Measurements from ENCODE around the gene MRPL2.

The MRPL2 gene

DNA sequence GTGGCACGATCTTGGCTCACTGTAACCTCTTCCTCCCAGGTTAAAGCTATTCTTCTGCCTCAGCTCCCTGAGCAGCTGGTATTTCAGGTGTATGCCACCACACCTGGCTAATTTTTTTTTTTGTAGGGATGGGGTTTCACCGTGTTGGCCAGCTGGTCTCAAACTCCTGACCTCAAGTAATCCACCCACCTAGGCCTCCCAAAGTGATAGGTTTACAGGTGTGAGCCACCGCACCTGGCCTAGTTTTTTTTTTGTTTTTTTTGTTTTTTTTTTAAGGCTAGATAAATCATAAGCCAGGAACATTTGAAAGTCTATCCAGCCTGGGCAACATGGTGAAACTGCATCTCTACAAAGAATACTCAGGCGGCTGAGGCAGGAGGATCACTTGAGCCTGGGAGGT lies 26.9 kb downstream of the MRPL2 start:
- intact Hi-C loops (cut with DNase I), result no loop called here
- DNase-seq, result peak in 1 of 10 donors; percentile 9

DNA sequence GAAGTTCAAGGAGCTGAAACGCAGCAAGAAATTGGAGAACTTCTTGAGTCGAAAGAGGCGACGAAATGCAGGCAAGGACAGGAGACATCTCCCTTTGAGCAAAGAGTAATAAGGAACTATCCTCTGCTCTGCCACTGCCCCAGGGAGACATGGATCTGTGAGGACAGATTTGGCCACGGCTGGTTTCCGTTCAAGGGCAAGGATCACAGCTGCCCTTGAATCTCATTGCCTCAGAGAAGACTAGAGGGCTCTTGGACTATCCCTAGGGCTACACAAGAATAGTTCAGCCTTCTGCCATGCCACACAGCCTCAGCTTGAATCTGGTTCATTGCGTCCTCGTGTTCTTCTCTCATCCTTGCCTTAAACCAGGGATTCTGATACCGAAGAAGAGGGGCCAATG lies 30.1 kb downstream of the MRPL2 start:
- peak in 1 of 10 donors; percentile 28 for DNase-seq
- intact Hi-C loops (cut with DNase I), result no loop called here

DNA sequence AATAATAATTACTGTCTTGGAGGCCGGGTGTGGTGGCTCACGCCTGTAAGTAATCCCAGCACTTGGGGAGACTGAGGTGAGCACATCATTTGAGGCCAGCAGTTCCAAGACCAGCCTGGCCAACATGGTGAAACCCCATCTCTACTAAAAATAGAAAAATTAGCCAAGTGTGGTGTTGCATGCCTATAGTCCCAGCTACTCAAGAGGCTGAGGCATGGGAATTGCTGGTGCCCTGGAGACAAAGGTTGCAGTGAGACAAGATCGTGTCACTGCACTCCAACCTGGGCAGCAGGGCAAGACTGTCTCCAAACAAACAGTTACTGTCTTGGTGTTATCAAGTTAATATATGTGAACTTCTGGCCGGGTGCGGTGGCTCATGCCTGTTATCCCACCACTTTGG lies 32.9 kb downstream of the MRPL2 start:
- DNase-seq, result peak in 2 of 10 donors; percentile 24 to 57
- intact Hi-C loops (cut with DNase I), result no loop called here

DNA sequence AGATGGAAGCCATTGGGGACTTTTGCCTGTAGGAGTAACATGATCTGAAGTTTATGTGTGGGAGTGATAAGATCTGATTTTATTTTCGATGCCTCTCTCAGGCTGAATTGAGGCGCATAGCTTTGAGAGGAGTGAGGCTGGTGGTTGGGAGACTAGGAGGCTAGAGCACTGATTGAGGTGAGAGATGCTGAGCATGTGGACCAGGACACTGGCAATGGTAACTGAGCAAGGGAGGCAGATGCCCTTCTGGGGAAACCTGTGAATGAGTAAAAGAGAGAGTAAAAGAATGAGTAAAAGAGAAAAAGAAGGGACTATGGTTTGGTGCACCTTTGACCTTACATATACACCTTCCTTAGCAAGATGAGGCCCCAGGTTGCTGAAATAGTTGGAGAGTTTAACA lies 34.8 kb downstream of the MRPL2 start:
- intact Hi-C loops (cut with DNase I), result no loop called here
- DNase-seq, result no peak

DNA sequence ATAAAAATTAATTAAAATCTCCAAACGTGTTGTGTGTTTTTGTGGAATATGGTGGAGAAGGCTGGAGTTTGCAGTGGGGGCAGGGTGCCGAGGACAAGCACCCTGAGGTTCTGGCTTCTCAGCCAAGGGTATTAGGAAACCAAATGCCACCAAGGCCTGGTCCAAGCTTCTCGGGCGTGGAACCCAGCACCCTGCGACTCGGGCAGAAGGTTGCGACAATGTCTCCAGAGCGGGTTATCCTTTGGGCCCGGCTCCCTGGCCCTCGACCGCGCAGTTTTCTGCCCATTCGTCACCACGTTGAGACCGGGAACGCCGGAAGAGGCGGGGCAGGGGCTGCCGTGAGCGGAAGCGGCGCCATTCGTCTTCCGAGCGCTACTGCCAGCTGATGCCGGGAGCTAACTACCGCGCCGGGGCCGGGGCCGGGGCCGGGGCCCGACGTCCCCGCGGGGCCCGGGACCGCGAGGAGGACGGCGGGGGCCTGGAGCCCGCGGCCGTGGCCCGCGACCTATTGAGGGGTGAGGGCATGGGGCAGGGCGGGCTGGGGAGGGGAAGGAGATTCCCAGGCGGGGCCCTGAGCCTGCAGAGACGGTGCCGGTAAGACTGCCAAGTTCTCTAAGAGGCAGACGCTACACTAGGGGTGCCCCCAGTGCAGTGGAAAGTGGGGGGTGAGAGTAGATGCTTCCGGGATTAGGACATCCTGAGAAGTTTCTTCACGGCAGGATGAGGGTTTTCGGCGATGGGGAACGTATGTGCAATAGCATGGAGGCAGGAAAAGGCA lies 37.8 kb downstream of the MRPL2 start, which contains the start of gene RRP36:
TSS of gene RRP36 (plus strand) at position 354 of the 778 bp plus-strand sequence. CDS start at position 386, 32 bp downstream.
- intact Hi-C loops (cut with DNase I), result no loop called here
- DNase-seq, result peak; percentile 69 to 98 (median 84)

DNA sequence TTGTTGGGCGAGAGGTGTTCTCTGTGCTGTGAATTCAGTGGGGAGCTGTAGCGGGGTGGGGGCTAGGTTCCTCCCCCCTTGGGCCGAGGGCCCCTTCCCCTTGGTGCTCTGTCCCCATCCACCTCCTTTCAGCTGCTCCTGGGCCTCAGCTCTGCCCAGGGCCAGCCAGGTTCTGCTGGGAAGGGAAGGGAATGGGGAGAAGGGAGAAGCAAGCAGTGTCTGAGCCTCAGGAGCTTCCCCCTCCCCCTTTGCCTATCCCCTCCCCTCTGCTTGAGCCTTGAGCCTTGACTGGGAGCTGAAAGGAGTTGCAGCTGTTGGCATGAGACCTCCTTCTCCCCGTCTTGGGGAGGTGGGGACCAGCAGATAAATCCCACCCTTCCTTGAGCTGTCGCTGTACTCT lies 38.4 kb downstream of the MRPL2 start:
- peak in 2 of 10 donors; percentile 16 to 54 for DNase-seq

DNA sequence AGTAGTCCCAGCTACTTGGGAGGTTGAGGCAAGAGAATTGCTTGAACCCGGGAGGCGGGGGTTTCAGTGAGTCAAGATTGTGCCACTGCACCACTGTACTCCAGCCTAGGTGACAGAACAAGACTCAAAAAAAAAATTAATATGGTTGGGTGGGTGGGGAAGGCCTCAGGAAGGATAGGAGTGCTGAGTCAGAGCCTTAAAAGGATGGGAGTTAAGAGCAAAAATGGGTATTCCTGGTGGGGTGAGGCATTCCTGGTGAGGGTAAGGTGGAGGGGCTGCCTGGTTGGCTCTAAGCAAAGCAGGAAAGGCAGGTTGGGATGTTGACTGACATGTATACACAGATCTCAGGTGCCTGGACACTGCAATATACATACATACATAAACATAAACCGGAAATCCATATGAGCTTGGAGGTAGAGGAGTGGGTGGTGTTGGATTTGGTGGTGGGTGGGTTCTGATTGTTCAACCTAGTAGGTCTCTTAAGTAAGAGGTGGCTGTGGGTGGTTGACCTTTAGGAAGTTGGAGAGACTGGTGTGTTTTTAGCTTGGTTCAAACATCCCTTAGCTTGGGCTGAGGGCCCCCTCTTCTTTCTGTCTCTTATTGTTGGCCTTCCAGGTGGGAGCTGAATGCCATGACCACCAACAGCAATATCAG lies 39.1 kb downstream of the MRPL2 start:
- peak in 1 of 10 donors; percentile 12 for DNase-seq
- intact Hi-C loops (cut with DNase I), result no loop called here

More for the DNA sequence above, 38.4 kb downstream of the MRPL2 start:
- intact Hi-C loops (cut with DNase I), result no loop called here

DNA sequence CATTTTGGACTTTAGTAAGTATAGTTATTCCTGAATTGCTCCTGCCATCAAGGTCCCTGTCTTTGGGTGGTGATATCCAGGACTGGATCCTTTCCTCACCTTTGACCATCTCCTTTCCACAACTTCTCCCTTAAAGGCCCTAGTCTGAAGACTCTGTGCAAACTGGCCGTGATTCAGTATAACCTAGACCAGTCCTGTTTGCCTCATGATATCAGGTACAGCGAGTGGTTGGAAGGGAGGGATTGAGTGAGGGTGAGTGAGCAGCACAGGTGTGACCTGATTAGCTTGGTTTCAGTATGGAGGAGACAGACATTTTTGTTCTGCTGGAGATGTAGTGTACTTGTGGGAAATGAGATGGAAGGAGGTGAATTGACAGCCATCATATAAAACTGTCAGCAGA lies 40.1 kb downstream of the MRPL2 start:
- no peak for DNase-seq
- intact Hi-C loops (cut with DNase I), result loop anchor here (10.0 kb wide), 1 partner anchor 156 kb away; the partner anchor contains the start of gene SRF

DNA sequence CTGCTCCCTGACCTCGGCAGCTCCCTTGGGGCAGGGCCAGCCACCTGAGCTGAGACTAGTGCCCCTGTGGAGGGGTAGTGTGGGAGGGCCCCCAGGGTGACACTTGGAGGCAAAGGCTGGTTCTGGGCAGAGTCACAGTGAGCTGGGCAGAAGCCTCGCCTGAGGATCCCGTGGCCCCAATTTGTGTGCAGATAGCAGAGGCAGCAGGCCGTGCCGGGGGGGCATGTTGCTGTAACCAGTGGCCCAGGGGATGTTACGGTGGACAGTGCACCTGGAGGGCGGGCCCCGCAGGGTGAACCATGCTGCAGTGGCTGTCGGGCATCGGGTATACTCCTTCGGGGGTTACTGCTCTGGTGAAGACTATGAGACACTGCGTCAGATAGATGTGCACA lies 42.3 kb downstream of the MRPL2 start:
- intact Hi-C loops (cut with DNase I), result loop anchor here (10.0 kb wide), 1 partner anchor 158 kb away; the partner anchor contains the start of gene SRF
- peak in 2 of 10 donors; percentile 61 to 67 for DNase-seq

DNA sequence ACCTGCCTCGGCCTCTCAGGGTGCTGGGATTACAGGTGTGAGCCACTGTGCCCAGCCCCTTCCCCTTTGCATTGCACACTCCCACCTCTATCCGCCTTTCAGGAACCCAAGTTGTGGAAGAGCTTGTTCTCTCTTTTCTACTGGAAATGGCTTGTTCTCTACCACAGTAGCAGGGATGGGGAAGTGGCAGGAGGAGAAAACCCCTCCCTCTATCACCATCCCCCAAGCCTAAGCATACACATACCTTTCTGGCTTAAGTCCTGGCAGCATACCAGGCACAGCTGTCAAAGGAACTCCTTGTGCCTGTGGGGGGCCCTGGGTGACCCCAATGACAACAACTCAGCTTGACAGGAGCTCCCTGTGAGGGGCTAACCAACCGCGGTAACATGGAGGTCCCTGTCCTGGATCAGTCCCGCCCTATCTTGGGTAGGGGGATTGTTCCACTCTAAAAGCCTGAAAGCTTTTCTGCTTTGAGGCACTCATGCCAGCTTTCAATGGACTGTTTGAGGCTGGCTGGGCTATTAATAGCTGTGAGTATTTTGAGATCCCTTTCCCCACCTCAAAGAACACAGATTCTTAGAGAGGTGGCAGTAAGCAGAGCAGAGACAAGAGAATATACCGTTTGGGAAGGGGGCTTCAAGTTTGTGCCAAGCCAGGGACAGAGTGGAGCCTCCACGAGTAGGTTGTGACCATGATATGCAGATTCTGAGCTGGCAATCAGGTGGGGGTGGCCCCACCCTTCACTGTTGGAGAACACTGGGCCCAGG lies 42.9 kb downstream of the MRPL2 start:
- intact Hi-C loops (cut with DNase I), result loop anchor here (10.0 kb wide), 1 partner anchor 158 kb away; the partner anchor contains the start of gene SRF
- peak in 1 of 10 donors; percentile 64 for DNase-seq

DNA sequence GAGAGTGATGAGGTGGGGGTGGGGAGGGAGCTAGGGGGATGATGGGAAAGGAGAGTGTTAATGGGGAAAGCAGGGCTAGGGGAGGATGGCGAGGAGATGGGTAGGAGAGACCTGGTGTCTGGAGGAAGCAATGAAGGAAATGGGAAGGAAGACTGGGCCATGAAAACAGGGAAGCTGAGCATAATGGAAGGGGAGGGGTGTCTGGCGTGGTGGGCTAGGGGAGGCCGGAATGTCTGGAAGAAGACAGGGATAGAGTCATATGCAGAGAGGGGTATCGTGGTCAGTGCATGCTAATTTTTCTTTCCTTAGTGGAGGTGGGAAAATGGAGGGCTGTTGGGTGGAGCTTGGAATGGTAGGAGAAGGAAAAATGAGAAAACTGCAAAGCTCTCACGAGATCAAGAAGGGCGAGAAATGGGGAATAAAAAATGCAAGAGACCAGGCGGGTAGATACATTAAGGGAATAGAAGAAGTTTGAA lies 44.8 kb downstream of the MRPL2 start:
- no peak for DNase-seq
- intact Hi-C loops (cut with DNase I), result loop anchor here (5.0 to 10.0 kb wide), 2 partner anchors 82 to 160 kb away; partner anchors contain the start of gene SRF

DNA sequence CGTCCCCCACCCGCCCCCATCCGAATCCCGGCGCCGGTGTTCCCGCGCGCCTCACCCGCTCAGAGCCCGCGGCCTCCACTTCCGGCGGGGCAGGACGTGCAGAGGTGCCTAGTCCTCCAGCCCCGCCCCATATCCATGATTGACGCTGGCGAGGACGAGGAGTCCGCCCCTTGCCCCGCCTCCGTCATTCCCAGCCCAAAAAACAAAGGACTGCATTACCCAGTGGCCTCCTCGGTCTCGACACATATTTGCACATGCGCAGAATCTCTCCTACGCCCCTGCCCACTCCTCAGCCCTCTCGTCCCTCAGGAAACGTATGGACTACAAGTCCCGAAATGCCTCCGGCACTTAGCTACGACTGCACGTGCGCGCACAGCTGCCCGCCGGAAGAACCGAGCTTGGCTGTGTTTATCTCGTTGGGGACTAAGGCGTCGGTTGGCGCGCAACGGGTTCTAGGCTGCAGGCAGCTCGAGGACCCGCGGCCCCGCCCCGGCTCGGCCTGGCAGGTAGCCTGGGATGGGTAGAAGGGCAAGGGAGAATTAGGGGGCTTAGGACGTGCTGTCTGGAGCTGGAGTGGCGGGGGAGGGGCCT lies 45.3 kb downstream of the MRPL2 start, which contains the start of the genes KLHDC3 and MEA1:
TSS of gene KLHDC3 (plus strand) at position 407 of the 591 bp plus-strand sequence. CDS start 2,944 bp downstream, outside the sequence.
TSS of gene MEA1 (minus strand) at position 104 of the 591 bp plus-strand sequence. CDS start 133 bp downstream, outside the sequence.
- DNase-seq, result peak; percentile 99 to 100 (median 100)
- intact Hi-C loops (cut with DNase I), result loop anchor here (5.0 to 10.0 kb wide), 2 partner anchors 82 to 161 kb away; partner anchors contain the start of gene SRF

DNA sequence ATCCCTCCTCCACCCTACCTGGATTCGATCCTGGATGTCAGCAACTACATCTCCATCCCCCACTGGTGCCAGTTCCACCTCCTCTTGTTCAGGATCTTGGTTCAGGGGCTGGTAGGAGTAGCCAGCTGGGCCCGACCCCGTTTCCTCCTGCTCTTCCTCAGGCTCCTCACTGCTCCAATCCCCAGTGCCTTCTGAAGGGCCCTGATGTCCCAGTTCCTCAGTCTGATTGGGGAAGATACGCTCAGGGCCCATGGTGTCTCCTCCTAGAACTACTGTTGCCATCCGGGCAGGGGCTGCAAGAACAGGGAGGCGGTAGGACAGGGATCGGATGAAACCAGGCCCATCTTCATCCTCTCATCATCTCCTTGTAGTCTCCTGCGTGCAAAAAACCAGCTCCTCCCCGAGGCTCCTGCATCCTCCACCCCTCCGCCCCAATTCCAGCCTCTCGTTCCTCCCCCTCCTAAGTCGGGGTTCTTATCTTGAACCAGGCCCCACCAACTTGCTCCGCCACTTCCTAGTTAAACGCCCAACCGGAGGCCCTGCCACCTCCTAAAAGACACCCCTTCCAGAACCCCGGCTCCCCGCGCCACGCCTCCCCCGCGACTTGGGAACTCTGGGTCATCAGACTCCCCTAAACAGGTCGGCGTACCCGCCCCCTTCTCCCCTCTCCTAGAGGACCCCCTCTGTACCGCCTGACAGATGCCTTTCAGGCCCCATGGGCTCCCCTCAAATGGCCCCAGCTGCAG lies 46.0 kb downstream of the MRPL2 start:
- intact Hi-C loops (cut with DNase I), result loop anchor here (5.0 to 10.0 kb wide), 2 partner anchors 81 to 162 kb away; partner anchors contain the start of gene SRF
- peak in 1 of 10 donors; percentile 11 for DNase-seq

DNA sequence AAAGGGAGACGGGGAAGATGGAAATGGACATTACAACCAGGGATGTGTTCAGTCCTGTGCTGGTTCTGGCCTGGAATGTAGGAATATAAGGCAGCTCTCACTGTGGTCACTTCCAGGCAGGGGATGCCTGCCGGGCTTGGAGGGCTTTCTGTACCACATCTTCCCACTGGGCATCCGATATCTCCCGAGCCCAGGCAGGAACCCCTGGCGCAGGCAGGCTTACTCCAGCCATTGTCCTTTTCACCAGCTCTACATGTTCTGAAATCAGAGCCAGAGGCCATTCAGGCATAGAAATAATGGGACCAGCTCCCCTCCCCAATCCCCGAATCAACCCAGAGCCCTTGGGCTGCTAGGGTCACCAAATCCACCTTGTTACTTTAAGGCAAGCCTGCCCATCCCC lies 46.9 kb downstream of the MRPL2 start:
- peak in 2 of 10 donors; percentile 43 to 69 for DNase-seq
- intact Hi-C loops (cut with DNase I), result loop anchor here (5.0 to 10.0 kb wide), 2 partner anchors 80 to 162 kb away; partner anchors contain the start of gene SRF

DNA sequence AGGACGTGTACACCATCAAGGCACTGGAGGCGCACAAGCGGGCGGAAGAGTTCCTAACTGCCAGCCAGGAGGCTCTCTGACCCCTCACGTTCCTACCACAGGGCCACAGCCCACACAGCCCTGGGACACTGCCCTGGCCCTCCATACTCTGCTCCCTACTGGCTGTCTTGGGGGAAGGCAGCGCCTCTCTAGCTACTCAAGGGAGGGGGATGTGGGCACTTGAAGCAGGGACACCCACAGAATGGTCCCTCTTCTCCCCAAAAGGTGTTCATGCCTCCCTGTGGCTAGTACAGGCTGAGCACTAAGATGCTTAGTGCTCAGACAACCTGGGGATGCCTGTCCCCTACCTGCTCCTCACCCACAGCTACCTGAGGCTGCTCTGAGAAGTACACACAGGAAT lies 48.0 kb downstream of the MRPL2 start:
- DNase-seq, result peak in 2 of 10 donors; percentile 43 to 61
- intact Hi-C loops (cut with DNase I), result loop anchor here (5.0 to 10.0 kb wide), 2 partner anchors 79 to 164 kb away; partner anchors contain the start of gene SRF

DNA sequence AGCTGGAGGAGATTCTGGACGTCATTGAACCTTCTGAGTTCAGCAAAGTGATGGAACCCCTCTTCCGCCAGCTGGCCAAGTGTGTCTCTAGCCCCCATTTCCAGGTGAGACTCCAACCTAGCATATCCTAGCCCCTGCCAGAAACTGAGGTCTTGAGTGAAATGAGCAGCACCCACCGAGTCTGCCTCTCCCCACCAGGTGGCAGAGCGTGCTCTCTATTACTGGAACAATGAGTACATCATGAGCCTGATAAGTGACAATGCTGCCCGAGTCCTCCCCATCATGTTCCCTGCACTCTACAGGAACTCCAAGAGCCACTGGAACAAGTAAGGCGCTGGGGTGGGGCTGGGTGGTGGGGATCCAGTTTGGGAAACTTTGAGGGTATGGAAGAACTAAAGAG lies 50.1 kb downstream of the MRPL2 start:
- DNase-seq, result peak in 5 of 10 donors; percentile 28 to 89 (median 54)

DNA sequence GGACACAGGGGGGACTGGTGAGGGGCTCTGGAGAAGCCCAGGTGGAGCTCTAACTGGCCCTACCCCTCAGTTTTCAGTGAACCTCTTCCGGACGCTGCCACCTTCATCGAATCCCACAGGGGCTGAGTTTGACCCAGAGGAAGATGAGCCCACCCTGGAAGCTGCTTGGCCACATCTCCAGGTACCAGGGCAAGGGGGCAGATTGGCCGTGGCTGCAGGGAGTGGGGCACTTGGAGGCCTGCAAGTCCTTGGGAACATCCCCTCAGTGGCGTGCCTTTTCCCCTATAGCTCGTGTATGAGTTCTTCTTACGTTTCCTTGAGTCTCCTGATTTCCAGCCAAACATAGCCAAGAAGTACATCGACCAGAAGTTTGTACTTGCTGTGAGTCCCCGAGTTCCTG lies 52.1 kb downstream of the MRPL2 start:
- DNase-seq, result peak in 2 of 10 donors; percentile 29 to 52
- intact Hi-C loops (cut with DNase I), result no loop called here

More for the DNA sequence above, 50.1 kb downstream of the MRPL2 start:
- intact Hi-C loops (cut with DNase I), result no loop called here

DNA sequence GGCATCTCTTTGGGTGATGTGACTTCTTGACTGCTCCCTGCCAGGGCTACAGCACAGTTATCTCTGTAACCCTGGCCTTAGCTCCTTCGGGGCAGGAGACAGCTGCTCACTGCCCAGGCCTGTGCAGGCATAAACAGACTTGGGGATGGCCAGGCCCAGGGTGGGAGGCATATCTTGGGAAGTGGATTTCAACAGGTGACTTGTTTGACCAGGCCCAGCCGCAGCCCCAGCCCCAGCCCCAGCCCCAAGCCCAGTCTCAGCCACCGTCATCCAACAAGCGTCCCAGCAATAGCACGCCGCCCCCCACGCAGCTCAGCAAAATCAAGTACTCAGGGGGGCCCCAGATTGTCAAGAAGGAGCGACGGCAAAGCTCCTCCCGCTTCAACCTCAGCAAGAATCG lies 53.0 kb downstream of the MRPL2 start:
- peak in 2 of 10 donors; percentile 24 to 79 for DNase-seq
- intact Hi-C loops (cut with DNase I), result no loop called here

DNA sequence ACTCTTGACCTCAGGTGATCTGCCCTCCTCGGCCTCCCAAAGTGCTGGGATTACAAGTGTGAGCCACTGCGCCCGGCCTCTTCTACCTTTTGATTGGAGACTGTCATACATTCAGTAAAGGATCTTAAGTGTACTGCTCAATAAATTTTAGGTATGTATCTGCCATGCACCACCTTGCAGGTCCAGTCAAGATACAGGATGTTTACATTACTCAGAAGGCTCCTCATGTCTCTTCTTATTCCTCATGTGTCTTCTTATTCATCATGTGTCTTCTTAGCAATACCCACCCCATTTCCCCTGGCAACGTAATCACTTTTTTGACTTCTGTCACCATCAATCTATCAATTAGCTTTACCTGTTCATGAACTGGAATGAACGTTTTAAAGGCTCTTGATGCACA lies 53.4 kb downstream of the MRPL2 start:
- peak in 2 of 10 donors; percentile 24 to 31 for DNase-seq
- intact Hi-C loops (cut with DNase I), result no loop called here

Measured in posterior cingulate gyrus (tissue), 11 donors.